Suprapubic skin (tissue), 3 donors: ENCODE results near the gene CCDC7.

ENCODE experiments used
- EP300 ChIP-seq: sonication (generic); formaldehyde crosslinking; IDR thresholded peaks from one replicate; pipeline ENCODE4 v1.6.1; 2017; ENCODE audit warnings: antibody characterized with exemption
- POLR2A ChIP-seq, 2 donors: fragments of 450-650 bp; IDR thresholded peaks; one replicate each; pipeline ENCODE4 v1.6.1; 2017; ENCODE audit warnings: antibody characterized with exemption in 2 of 2, mild to moderate bottlenecking in 2 of 2, moderate library complexity in 2 of 2
- TF ChIP-seq, protein P1 (sequence below), 2 donors: fragments of 200-600 bp in 1 of 2; fragments of 450-650 bp in 1 of 2; sonication (generic) in 1 of 2; IDR thresholded peaks; one replicate each; pipeline ENCODE4 v1.5.1; 2016 to 2019; ENCODE audit warnings: antibody characterized with exemption in 2 of 2, mild to moderate bottlenecking in 1 of 2, moderate library complexity in 1 of 2

DNA sequence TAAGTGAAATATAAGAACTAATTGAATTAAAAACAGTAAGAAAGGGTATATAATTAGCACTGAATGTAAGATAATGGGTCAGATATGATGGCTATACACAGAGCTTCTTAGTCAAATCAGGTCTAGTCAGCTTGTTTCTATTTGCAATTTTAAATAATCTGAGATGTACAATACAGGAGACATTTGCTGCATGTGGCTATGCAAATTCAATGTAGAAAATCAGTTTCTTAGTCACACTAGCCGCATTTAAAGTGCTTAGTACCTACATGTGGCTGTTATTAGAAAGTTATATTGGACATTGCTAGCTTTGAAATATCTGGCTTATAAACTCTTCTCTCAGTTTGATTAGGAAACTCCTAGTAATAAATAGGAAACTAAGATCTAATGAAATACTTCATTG is 25.3 kb downstream of the CCDC7 start:
- TF ChIP-seq POLR2A (IDR thresholded peaks at IDR 0.05) (no peak), EP300 (no peak)
- TF ChIP-seq, protein P1, sequence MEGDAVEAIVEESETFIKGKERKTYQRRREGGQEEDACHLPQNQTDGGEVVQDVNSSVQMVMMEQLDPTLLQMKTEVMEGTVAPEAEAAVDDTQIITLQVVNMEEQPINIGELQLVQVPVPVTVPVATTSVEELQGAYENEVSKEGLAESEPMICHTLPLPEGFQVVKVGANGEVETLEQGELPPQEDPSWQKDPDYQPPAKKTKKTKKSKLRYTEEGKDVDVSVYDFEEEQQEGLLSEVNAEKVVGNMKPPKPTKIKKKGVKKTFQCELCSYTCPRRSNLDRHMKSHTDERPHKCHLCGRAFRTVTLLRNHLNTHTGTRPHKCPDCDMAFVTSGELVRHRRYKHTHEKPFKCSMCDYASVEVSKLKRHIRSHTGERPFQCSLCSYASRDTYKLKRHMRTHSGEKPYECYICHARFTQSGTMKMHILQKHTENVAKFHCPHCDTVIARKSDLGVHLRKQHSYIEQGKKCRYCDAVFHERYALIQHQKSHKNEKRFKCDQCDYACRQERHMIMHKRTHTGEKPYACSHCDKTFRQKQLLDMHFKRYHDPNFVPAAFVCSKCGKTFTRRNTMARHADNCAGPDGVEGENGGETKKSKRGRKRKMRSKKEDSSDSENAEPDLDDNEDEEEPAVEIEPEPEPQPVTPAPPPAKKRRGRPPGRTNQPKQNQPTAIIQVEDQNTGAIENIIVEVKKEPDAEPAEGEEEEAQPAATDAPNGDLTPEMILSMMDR (IDR thresholded peaks at IDR 0.05) = no peak
